ENCODE measurements around the gene TMCO5A.
"Not testable (repeated sequence)": the region's sequence is repeated elsewhere in the genome, so short reads cannot be mapped to it uniquely, and the experiment has no call there.

TMCO5A gene

DNA sequence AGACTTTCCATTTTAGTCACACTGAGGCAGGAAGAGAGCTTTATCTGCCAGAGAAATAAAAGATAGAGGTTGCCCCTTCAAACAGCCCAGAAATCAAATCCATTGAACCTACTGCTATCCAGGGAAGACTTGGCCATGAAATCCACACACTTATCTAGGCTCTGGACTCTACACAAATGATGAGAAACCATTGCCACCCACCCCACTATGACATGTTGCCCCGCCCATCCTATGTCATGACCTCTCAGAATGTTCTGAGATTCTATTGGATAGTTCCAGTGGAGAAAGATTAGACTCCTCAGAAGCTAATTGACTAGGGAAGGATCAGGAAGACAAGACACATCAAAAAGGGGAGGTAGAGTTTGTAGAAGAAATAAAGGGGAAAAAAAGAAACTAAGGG lies at the start of gene TMCO5A:
TSS of gene TMCO5A (plus strand) at position 301 of the 400 bp plus-strand sequence. CDS start 1,684 bp downstream, outside the sequence.
- no peak for DNase-seq

DNA sequence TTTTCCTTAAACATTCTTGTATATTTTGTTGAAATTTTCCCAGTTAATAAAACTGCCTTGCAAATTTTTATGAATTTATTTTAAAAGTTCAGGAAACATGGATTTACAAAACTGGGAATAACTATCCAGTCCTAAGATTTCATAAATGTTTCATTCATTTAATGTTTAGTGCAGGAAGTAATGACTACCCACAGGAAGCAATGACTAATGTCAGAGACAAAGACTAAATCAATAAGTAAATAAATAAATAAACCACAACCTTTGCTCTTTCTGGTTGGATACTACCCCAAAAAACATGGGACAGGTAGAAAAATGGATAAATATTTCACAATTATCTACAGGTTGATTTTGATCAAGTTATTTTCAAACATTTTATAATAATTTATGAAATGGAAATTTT lies 48.8 kb upstream of the TMCO5A start:
- DNase-seq: no peak

DNA sequence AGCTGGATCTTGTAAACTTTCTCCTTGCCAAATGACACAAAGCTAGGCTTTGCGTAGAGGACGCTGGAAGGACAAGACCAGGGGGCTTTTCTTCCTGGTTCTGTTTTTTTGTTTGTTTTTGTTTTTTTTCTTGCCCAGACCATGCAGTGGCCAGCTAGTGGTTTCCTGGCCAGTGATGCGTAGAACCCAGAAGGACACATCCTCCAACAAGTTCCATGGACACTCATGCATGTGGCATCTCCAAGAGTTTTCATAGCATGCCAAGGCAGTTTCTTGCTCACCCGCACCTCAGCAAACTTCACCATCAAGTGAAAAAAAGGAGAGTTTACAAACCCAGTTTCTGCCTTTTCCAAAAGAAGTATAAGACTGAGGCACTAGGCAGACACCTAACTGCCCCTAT lies 46.1 kb upstream of the TMCO5A start:
- DNase-seq: no peak

DNA sequence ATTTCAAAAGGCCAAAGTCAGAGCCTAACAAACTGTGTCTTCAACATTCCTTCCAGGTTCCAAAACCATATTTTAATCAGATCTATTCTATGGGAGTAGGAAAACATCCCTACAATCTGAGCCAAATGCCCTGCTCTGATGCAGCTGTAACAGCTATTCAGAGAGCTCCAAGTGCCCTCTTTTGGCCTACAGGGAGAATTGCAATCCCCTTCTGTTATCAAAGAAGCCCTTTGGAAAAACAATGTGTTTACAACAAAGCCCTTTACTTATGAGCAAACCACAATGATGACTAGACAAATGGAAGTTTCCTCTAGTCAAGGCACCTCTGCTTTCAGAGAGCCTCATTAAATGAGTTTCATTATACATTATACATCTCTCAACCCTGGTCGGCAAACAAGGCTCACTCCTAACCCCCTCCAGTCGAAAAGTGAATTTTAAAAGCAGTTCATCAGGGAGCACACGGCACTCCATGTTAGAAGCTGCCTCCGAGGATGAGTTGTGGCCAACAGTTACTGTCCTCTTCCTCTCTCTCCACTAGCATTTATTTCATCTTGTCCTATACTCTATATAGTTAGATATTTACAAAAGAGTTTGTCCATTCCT lies 42.6 kb upstream of the TMCO5A start:
- DNase-seq: no peak

DNA sequence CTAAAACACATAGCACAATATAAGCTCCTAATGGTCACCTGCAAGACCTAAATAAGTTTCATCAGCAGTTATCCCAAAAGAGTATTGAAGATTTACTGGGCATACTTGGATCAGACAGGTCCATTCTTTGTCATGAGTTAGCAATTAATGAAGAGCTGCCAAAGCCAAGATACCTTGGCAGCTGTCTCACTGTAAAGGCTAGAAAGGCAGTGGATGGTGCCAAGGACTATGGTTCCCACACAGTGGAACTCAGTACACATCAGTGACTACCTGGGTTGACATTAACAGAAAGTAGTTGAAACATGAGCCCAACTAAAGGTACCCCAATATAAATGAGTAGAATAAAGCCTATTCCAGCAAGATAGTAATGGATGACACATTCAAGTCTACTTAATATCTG lies 41.1 kb upstream of the TMCO5A start:
- DNase-seq: no peak

DNA sequence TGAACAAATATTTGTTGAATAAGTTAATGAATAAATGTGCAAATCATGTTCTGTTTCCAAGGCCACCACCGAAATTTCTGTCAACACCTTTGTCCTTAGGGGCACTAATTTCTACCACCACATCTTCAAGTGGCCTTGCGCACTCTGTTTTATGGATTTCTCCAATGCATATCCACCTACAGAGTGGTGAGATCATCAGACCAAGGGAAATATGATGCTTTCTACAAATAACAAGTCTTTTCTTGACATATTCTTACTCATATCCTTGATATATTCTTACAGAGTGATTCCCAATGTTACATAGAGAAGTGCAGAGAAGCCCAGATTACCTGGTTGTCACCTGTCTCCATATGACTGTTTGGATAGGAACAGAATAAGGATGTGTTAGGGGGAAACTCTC lies 36.1 kb upstream of the TMCO5A start:
- DNase-seq: no peak

DNA sequence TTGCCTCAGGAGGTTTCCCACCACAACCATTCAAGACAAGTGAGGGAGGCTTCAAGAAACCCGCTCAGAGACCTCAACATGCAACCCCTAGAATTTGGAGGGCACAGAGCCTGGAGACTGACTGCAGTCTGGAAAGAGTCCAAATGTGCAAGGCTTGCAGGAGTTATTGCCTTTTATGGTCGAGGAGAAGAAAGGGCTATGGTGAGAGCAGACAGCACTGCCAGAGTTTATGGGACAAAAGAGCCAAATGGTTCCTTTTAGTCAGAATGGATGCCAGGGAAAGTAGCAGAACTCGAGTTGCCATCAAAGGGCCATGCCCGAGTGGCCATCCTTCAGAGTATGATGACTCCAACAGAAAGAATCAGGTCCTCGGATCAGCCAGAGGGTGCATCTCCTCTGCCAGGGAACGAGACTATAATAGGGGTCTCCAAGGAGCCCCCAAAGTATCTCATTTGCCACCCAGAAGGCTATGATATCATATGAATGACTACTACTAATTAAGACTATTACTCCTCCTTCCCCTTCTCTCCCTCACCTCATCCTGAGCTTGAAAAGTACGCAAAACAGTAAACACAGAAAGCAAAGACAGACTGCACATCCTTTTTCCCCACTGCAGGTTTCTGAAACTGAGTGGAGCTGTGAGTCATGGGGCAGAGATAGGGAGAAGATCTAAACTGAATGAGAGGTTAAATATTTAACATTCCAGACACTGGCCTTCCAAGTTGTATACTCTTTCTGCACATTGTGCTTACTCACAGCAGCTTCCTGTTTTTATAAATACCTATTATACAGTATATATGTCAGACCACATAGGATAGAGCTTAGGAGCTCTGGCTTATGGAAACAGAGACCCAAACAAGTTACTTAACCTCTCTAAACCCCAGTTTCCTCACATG lies 33.9 kb upstream of the TMCO5A start:
- no peak for DNase-seq

DNA sequence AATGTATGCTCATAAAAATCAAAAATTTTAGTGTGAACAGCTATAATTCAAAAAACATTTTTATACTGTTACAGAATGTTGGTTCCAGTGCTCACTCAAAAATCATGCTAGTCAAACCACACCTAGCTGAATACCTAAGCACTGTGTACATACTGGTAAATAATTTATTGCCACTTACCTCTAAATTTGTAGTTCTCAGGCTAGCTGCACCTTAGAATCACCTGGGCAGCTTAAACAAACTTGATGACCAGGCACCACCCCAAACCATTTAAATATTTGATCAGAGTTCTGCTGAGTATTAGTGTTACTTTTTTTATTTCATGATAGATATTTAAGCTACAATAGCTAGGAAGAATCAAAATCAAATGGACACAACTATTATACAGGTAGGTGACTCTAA lies 32.3 kb upstream of the TMCO5A start:
- no peak for DNase-seq

DNA sequence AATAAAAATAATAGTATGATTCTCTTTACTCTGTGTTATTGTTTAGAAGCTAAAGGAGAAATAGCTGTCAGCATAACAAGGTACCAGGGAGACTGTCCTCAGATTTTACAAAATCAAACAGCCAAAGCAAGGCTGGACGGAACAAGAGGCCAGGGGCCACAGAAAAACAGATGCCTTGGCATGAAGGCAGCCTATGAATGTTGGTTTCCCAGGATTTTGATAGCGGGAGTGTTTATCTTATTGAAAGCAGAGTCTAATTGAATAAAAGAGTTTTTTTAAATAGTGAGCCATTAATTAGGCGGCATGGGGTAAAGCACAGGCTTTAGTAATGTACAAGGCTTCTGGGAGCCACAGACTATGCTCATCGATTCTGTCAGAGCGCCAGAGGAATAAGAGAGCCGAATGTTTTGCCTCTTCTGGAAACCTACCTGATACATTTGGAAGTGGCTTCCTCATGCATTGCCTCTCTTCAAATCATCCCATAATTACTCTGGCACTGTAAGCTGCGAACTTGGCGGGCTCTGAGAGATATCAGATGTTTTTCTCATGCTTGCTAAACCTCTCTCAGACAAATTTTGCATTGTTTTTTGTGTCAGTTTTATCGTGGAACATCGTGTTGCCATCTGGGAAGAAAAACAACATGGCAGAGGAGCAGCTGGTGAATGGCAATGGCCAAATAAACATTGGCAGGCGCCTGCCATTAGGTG lies 30.4 kb upstream of the TMCO5A start:
- DNase-seq: no peak

DNA sequence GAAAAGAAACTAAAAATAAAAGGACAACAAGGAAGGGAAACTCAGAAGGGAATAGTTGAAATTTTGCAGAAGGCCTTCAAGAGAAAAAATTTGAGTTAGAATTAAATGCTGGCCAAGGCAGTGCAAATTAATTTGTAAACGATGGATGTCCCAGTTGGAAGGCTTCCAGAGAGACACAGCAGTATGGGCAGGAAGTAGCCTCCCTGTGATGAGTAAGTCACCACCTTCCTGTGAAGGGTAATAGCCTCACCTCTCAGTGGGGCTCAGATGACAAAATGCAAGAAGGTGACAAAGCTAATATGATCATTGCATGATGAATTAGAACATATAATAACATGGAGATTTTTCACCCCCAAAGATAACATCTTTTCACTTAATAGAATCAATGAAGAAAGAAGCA lies 27.3 kb upstream of the TMCO5A start:
- no peak for DNase-seq

DNA sequence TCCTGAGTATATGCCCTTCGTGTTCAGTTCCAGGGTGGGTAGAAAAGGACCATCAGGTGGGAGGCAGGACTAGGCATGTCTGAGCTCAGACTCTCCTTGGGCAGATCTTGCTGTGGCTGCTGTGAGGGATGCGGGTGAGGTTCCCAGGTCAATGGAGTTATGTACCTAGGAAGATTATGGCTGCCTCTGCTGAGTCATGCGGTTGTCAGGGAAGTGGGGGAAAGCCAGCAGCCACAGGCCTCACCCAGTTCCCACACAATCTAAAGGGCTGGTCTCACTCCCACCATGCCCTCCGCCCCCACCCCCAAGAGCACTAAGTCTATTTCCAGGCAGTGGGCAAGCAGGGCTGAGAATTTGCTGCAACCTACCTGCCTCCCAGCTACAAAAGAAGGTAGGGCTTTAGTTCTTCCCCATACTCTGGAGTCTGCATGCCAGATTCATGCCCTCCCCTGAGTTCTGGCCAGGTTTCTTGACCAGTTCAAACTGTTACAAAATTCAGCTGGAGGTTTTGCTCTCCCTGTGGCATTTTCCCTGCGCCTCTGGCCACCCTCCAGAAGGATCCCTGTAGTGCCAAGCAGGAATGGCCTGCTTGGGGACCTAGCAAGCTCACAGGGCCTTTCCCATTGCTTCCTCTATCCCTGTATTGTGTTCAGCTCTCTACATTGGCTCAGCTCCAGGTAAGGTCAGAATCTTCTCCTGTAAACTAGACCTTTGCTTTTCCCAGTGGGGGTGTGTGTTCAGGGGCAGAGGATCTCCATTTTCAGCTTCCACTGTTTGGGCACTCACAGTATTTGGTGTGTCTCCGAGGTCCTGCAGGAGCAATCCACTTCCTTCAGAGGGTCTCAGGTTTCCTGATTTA lies 12.7 kb upstream of the TMCO5A start:
- no peak for DNase-seq

DNA sequence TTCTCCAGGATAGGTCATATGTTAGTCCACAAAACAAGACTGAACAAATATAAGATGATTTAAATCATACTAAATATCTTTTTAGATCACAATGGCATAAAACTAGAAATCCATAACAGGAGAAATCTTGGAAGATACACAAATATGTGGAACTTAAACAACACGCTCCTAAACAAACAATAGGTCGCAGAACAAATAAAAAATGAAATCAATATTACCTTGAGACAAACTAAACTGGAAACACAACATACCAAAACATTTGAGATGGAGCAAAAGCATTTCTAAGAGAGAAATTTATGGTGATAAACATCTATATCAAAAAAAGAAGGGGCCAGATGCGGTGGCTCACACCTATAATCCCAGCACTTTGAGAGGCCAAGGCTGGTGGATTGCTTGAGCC lies 8.3 kb upstream of the TMCO5A start:
- DNase-seq: no peak

DNA sequence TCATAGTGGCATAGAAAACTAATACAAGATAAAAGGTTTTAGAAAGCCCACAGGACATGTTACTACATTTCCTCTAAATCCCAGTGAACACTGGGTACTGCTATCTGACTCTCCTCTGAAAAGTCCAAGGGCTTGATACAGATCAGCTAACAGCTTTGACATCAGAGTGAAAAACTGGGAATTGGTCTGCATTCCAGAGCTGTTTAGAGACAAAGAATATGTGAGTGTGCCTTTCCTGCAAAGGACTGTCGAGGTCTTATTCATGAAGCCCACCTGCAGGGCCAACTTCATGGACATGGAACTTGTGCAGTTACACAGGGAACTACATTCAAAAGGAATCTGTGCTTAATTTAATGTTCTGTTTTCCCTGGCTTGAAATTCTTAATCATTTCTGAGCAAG lies 5.2 kb upstream of the TMCO5A start:
- no peak for DNase-seq

DNA sequence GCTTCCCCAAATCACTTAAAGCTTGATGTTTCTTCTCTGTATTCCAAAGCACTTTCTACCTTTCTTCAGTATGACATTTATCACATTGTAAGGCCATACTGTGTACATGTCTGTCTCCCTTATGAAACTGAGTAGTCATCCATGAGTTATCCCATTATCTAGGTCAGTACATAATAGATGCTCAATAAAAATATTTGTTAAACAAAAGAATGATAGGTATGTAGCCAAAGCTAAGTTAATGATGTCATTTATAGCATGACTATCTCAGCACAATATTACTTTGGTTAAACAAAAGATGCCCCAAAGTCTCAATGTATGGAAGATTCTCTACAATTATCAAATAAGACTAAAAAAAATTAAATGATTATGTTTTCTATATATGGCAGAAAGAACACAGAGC lies 3.1 kb upstream of the TMCO5A start:
- DNase-seq: no peak

DNA sequence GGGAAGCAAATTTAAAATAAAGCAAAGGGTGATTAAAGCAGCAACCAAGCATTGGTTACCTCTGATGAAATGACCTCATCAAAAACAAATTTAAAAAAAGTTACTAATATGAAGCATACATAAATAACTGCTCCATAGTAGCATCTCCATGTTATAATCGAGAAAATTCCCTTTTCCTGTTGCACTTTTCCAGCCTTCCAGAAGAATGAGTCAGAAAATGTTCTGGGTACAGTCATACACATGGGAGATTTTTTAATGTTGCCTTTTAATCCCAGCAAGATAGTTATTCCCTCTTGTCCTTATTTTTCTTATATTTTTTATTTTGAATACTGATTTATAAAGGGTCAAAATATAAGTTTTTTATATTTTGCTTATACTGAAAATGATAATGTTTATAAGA lies 2.6 kb upstream of the TMCO5A start:
- DNase-seq: no peak

DNA sequence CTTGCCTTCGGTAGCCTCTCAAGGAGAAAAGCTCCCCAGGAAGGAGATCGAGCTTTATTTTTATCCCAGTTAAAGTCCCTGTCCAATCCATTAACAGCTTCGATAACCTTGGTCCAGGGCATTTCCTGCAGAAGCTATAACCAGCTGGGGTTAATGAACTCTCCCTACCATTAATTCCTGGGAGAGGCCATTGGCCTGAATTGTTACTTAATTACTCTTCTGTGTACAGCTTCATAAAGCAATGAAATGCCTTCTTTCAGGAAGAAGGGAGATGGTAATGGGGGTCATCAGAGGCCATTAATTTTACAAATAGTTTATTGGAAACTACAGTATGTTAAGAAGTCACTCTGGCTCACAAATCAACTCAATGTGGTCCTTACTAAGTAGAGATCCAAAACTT lies 1.9 kb upstream of the TMCO5A start:
- DNase-seq: no peak

DNA sequence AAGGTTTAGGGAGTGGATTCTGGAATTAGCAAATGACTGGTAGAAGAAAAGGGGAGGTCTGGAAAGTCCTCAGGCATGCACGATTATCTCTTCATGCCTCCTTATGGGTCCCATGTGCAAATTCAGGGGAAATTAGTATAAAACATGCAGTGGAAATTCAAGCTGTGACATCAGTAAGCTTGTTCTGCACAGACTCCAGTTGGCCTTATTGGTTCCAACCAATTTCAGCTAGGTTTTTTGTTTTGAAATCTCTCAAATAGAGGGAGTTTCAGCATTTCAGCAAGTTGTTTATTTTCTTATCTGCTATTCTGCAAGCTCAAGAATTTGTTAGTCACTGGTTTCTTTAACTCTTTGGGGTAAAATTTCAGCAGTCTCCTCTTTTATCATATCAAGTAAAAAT lies 774 bp upstream of the TMCO5A start:
- DNase-seq: no peak

DNA sequence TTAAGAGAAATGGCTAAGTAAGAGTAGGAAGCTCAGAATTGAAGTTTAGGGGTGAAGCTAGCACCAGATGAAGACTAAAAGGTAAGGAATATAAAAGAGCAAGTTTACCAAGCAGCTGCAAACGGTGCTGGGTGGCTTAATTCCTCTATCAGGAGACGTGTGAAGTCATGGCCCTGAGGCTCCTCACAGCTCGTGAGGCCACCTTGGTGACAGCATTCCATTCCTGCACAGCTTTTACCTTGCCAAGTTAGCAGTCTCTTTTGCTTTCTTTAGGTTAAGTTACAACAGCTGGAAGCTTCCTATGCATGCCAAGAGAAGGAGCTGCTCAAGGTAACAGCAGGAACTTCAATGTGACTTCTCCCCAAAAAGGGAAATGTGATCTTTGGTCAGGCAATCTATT lies 6.4 kb downstream of the TMCO5A start:
- DNase-seq: no peak

DNA sequence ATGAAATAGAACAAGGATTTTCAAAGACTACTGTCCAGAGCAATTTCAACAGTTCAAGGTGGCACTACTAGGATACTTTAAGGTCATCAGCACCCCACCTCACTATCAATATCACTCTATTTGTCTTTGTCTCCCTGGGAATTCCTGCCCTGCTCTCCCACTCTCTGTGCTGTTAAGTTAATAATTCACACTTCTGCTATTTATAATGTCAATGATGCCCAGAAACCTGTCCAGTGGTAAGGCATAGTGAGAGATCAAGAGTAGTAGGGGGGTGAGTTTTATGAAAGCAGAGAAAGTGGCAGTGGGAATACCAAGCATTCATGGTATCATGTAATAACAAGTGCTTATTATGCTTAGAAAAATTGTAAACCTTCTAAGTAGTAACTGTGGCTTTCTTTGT lies 7.3 kb downstream of the TMCO5A start:
- DNase-seq: no peak

DNA sequence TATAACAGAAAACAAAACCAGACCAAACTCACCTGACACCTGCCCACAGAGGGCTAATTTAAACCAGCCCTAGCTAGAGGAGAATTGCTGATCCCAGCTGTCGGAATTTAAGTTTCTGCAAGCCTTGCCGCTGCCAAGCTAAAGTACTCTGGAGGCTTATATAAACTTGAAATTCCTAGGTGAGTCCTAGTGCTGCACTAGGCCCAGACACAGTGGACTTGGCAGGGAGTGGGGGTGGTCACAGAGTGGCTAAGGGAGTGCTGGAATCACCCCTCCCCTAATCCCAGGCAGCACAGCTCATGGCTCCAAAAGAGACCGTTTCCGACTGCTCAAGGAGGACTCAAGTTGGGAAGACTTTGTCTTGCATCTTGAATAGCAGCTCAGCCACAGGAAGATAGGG lies 17.6 kb downstream of the TMCO5A start:
- DNase-seq: no peak

DNA sequence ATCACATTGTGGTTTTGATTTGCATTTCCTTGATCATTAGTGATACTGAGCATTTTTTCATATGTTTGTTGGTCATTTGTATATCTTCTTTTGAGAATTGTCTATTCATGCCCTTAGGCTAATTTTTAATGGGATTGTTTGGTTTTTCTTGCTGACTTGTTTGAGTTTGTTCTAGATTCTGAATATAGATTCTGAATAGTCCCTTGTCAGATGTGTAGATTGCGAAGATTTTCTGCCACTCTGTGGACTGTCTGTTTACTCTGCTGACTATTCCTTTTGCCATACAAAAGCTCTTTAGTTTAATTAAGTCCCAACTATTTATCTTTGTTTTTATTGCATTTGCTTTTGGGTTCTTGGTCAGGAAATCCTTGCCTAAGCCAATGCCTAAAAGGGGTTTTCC lies 26.3 kb downstream of the TMCO5A start:
- not testable (repeated sequence) for DNase-seq

DNA sequence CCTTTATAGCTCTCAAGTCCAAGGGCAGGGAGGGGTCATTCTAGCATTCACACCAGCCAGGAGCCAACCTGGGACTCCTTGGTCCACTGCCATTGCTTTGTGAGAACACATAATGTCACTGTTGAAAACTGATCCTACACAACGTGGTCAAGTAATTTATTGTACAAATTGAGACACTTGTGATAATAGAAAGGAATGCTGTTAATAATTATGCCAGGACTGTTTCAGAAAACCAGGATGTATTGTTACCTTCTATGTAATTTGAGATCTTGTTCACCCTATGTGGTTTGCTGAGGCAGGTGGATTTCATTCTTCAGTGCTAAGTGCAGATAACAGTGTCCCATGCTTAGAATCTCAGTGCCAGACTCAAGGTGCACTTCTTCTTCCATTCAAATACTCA lies 33.3 kb downstream of the TMCO5A start:
- DNase-seq: no peak

DNA sequence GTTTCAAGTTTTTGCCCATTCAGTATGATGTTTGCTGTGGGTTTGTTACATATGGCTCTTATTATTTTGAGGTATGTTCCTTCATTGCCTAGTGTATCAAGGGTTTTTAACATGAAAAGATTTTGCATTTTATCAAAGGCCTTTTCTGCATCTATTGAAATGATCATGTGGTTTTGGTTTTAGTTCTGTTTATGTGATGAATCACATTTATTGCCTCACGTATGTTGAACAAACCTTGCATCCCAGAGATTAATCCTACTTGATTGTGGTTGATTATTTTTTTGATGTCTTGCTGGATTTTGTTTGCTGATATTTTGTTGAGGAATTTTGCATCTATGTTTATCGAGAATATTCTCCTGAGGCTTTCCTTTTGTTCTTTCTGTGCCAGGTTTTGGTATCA lies 39.4 kb downstream of the TMCO5A start:
- DNase-seq: no peak

Measured in cerebellar nuclear complex (tissue), 1 donor.